PC-3 (cell line): ENCODE data around the gene GRIK1. TPM values are rescaled to one million over a fixed set of nuclear protein-coding genes. Genes with fewer than 3 reads are reported as not detected.

Experiments used
- ATAC-seq: fragments of 200-7000 bp; cut with Tn5 transposase; 2 replicates; pipeline ENCODE4 v1.9.1; 2020; ENCODE audit warnings: mild to moderate bottlenecking, moderate library complexity
- BruUV-seq: library from RNA; stranded (reverse); fragments of 400-500 nt; replicated peaks from 2 replicates; lab custom pipeline; 2021; lab: Mats Ljungman, UMichigan
- CTCF ChIA-PET: fragments of 300-600 bp; sonication (Branson Sonifier 250); formaldehyde crosslinking; loops from one replicate; lab custom pipeline; 2022; ENCODE audit warnings: antibody characterized with exemption; lab: Charles Lee
- POLR2A ChIA-PET: fragments of 300-600 bp; sonication (Branson Sonifier 250); formaldehyde crosslinking; loops from one replicate; lab custom pipeline; 2022; ENCODE audit warnings: antibody characterized with exemption; ENCODE audit not compliant: unreplicated experiment; lab: Charles Lee
- DNase-seq: peaks from one replicate; pipeline ENCODE4 v3.0.0-alpha.2; 2015
- H2AFZ ChIP-seq: fragments of 300-600 bp; sonication (generic); 2 replicates; pipeline ENCODE4 v1.6.0; 2016; ENCODE audit warnings: antibody characterized with exemption, low read length
- H3F3A ChIP-seq: fragments of 300-600 bp; sonication (generic); one replicate; pipeline ENCODE4 v1.6.0; 2017; ENCODE audit warnings: antibody characterized with exemption, low read length, control low read depth, mild to moderate bottlenecking; ENCODE audit not compliant: unreplicated experiment
- H3K27ac ChIP-seq: fragments of 300-600 bp; sonication (generic); 2 replicates; pipeline ENCODE4 v1.5.1; 2016; ENCODE audit warnings: mild to moderate bottlenecking, low read length
- H3K27me3 ChIP-seq: fragments of 300-600 bp; sonication (generic); 2 replicates; pipeline ENCODE4 v1.6.1; 2016; ENCODE audit warnings: low read length, mixed read lengths
- H3K36me3 ChIP-seq: fragments of 300-600 bp; sonication (generic); 2 replicates; pipeline ENCODE4 v1.6.1; 2016; ENCODE audit warnings: low read depth, mixed run types, low read length, mixed read lengths
- H3K4me1 ChIP-seq: fragments of 300-600 bp; sonication (generic); 2 replicates; pipeline ENCODE4 v1.5.1; 2016; ENCODE audit warnings: low read length; ENCODE audit not compliant: insufficient read depth
- H3K4me2 ChIP-seq: fragments of 300-600 bp; sonication (generic); 2 replicates; pipeline ENCODE4 v1.6.0; 2016; ENCODE audit warnings: low read length
- H3K4me3 ChIP-seq: fragments of 300-600 bp; sonication (generic); 2 replicates; pipeline ENCODE4 v1.5.1; 2016; ENCODE audit warnings: mild to moderate bottlenecking, low read length, mixed read lengths
- H3K79me2 ChIP-seq: fragments of 300-600 bp; sonication (generic); 2 replicates; pipeline ENCODE4 v1.6.1; 2017; ENCODE audit warnings: low read length, mixed read lengths
- H3K9ac ChIP-seq: fragments of 300-600 bp; sonication (generic); 2 replicates; pipeline ENCODE4 v1.6.0; 2016; ENCODE audit warnings: mild to moderate bottlenecking, low read length
- H3K9me2 ChIP-seq: fragments of 300-600 bp; sonication (generic); replicated peaks from 2 replicates; pipeline ENCODE4 v1.6.1; 2016; ENCODE audit warnings: mixed run types, low read length, mixed read lengths
- H3K9me3 ChIP-seq: fragments of 300-600 bp; sonication (generic); 2 replicates; pipeline ENCODE4 v1.6.1; 2016; ENCODE audit warnings: low read length, mixed read lengths
- H4K20me1 ChIP-seq: fragments of 300-600 bp; sonication (generic); 2 replicates; pipeline ENCODE4 v1.6.1; 2016; ENCODE audit warnings: low read length, mixed read lengths
- EZH2 ChIP-seq: fragments of 300-600 bp; sonication (generic); IDR thresholded peaks from one replicate; pipeline ENCODE4 v1.6.1; 2017; ENCODE audit warnings: antibody characterized with exemption, mild to moderate bottlenecking, low read length; ENCODE audit not compliant: unreplicated experiment
- EZH2phosphoT487 ChIP-seq: fragments of 300-600 bp; sonication (generic); IDR thresholded peaks from 2 replicates; pipeline ENCODE4 v1.6.1; 2018; ENCODE audit warnings: mild to moderate bottlenecking, antibody characterized with exemption, low read length, borderline replicate concordance
- intact Hi-C: fragments of 100-400 bp; cut with micrococcal nuclease; formaldehyde crosslinking; loops from 2 replicates; pipeline ENCODE4 v1.9.0; 2023
- total RNA-seq: library from RNA; depleted of rRNA; stranded (reverse); fragments of >200 nt; gene quantifications from 2 replicates; pipeline ENCODE4 v1.2.3, GENCODE V29; 2014
- TF ChIP-seq, protein P1 (sequence below): fragments of 300-600 bp; sonication (generic); conservative IDR thresholded peaks from 2 replicates; pipeline ENCODE4 v1.5.1; 2017; ENCODE audit warnings: antibody characterized with exemption, low read depth, mild to moderate bottlenecking, low read length

The GRIK1 gene
- total RNA-seq, 1 experiment from 2014 or later, result not detected

DNA sequence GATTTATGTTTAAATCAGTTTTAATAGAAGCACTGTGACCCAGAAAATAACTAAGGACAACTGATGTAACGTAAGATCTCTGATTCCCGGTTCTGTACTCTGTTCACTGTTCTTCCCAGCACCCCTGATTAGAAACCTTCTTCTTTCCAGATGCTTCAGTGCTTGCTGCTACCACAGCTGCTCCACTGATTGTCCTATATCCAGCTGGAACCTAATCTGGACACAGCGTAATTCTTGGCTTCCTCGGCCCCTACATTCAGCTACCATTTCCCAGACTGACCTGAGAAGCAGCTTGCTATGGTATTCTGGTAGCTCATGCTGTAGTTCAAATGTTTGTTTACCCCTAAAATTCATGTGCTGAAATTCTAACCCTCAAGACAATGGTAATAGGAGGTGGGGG lies 302.7 kb downstream of the GRIK1 start:
- H3F3A ChIP-seq, result no peaks in the 10 kb centered on the region
- intact Hi-C loops, result no loop called here
- no TSS peak for BruUV-seq
- no peaks in the 10 kb centered on the region for H4K20me1 ChIP-seq
- no peaks in the 10 kb centered on the region for H3K9me2 ChIP-seq
- POLR2A ChIA-PET, result no interaction called here
- no peak overlapping the region for H3K4me3 ChIP-seq
- TF ChIP-seq, protein P1, sequence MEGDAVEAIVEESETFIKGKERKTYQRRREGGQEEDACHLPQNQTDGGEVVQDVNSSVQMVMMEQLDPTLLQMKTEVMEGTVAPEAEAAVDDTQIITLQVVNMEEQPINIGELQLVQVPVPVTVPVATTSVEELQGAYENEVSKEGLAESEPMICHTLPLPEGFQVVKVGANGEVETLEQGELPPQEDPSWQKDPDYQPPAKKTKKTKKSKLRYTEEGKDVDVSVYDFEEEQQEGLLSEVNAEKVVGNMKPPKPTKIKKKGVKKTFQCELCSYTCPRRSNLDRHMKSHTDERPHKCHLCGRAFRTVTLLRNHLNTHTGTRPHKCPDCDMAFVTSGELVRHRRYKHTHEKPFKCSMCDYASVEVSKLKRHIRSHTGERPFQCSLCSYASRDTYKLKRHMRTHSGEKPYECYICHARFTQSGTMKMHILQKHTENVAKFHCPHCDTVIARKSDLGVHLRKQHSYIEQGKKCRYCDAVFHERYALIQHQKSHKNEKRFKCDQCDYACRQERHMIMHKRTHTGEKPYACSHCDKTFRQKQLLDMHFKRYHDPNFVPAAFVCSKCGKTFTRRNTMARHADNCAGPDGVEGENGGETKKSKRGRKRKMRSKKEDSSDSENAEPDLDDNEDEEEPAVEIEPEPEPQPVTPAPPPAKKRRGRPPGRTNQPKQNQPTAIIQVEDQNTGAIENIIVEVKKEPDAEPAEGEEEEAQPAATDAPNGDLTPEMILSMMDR, result no peak
- TF ChIP-seq EZH2phosphoT487 (no peak), EZH2 (no peak)
- no peak overlapping the region for H3K4me2 ChIP-seq
- H2AFZ ChIP-seq, result no peak overlapping the region
- CTCF ChIA-PET, result no interaction called here
- H3K4me1 ChIP-seq, result no peaks in the 10 kb centered on the region
- H3K36me3 ChIP-seq, result no peaks in the 10 kb centered on the region
- no peak overlapping the region for H3K27ac ChIP-seq
- ATAC-seq (no peak), DNase-seq (no peak)
- no peaks in the 10 kb centered on the region for H3K9me3 ChIP-seq
- no peak overlapping the region for H3K9ac ChIP-seq
- no peaks in the 10 kb centered on the region for H3K79me2 ChIP-seq
- peaks cover 27% of the 10 kb centered on the region; the same call in 1 of the 2 replicates for H3K27me3 ChIP-seq

DNA sequence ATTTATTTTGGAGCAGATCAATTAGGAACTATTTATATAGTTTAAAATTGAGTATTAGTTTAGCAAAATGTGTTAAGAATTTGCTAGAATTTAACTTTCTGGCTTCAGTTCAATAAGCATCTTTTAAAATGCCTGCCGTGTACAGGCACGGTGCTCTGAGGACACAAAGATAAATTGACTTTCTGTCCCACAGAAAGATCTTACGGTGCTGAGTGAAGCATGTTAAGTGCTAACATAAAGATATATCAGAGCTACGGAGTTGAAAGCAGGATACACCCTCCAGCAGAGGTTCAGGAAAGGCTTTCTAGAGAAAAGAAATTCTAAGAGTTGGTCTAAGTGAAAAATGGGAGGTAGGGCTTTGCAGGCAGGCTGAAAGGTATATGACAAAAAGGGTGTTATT lies 305.4 kb downstream of the GRIK1 start:
- Histone ChIP-seq H4K20me1 (no peaks in the 10 kb centered on the region), H3K36me3 (no peaks in the 10 kb centered on the region), H3K9ac (no peak overlapping the region), H3K27ac (no peak overlapping the region), H3K4me3 (no peak overlapping the region), H2AFZ (no peak overlapping the region), H3K4me2 (no peak overlapping the region), H3K4me1 (no peaks in the 10 kb centered on the region), H3F3A (no peaks in the 10 kb centered on the region), H3K27me3 (peaks cover 18% of the 10 kb centered on the region; the same call in 1 of the 2 replicates), H3K79me2 (no peaks in the 10 kb centered on the region), H3K9me2 (no peaks in the 10 kb centered on the region), H3K9me3 (no peaks in the 10 kb centered on the region)
- ChIA-PET POLR2A (interaction anchor here (0.7 kb wide), 1 partner anchor 31 kb away, joined by 6 read pairs; no protein-coding TSS in a partner anchor), CTCF (no interaction called here)
- ATAC-seq (no peak), DNase-seq (no peak)
- TF ChIP-seq EZH2 (no peak), EZH2phosphoT487 (no peak)
- TF ChIP-seq, protein P1, result no peak
- intact Hi-C loops, result no loop called here
- no TSS peak for BruUV-seq

DNA sequence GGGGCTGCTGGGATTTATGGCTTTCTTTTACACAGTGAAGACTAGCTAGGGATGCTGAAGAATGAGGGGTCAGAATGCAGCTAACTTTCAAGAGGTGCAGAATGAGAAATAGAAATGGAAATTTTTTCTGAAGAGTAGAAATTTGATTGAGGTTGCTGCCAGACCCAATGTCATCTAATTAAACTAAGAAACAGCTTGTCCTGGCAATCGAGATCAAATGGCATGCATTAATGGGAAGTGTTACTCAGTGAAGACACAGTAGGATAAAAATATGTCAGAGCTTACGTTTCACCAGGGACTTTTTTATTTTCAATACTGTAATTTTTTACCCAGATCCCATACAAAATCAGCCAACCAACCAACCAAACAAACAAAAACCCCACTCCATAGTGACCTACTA lies 306.0 kb downstream of the GRIK1 start:
- Histone ChIP-seq H3F3A (no peaks in the 10 kb centered on the region), H3K4me3 (no peak overlapping the region), H3K27me3 (0 out of 2 replicates have a peak, but pooled peaks cover 12% of the 10 kb centered on the region), H3K27ac (no peak overlapping the region), H3K9me2 (no peaks in the 10 kb centered on the region), H3K4me1 (no peaks in the 10 kb centered on the region), H3K9ac (no peak overlapping the region), H4K20me1 (no peaks in the 10 kb centered on the region), H3K79me2 (no peaks in the 10 kb centered on the region), H3K36me3 (no peaks in the 10 kb centered on the region), H3K4me2 (no peak overlapping the region), H2AFZ (no peak overlapping the region), H3K9me3 (no peaks in the 10 kb centered on the region)
- intact Hi-C loops, result no loop called here
- BruUV-seq, result no TSS peak
- ATAC-seq, result no peak
- CTCF ChIA-PET, result no interaction called here
- no peak for DNase-seq
- POLR2A ChIA-PET, result interaction anchor here (0.7 kb wide), 1 partner anchor 30 kb away, joined by 6 read pairs; no protein-coding TSS in a partner anchor
- TF ChIP-seq EZH2, result no peak
- TF ChIP-seq, protein P1, result no peak
- no peak for TF ChIP-seq EZH2phosphoT487
